HL-60 (cell line): ENCODE measurements around the gene POLR2A.

Experiments
- DNase-seq, 2 experiments: peaks; one replicate each; pipeline ENCODE4 v3.0.0-alpha.2; 2010 to 2020; ENCODE audit warnings: low read depth in 1 of 2, low spot score in 1 of 2
- H3K27ac ChIP-seq: fragments of 250-450 bp; sonication (Bioruptor Pico); replicated peaks from 2 replicates; pipeline ENCODE4 v1.5.1; 2020; ENCODE audit warnings: mild to moderate bottlenecking, moderate library complexity
- H3K27me3 ChIP-seq: fragments of 250-450 bp; sonication (Bioruptor Pico); 2 replicates; pipeline ENCODE4 v1.5.1; 2021; ENCODE audit warnings: mild to moderate bottlenecking, moderate library complexity; ENCODE audit not compliant: insufficient read depth, poor library complexity, severe bottlenecking
- H3K4me3 ChIP-seq: replicated peaks from 2 replicates; pipeline ENCODE4 v1.5.1; 2011; ENCODE audit warnings: mild to moderate bottlenecking, control low read depth, low read length; ENCODE audit not compliant: insufficient read depth
- GABPA ChIP-seq: IDR thresholded peaks from 2 replicates; pipeline ENCODE4 v1.6.1; 2012; ENCODE audit warnings: low read depth
- POLR2AphosphoS5 ChIP-seq: IDR thresholded peaks from 2 replicates; pipeline ENCODE4 v1.6.1; 2012; ENCODE audit warnings: low read depth
- SPI1 ChIP-seq: IDR thresholded peaks from 2 replicates; pipeline ENCODE4 v1.6.1; 2012; ENCODE audit warnings: low read depth, mild to moderate bottlenecking, borderline replicate concordance
- TF ChIP-seq, protein P1 (sequence below): IDR thresholded peaks from 2 replicates; pipeline ENCODE4 v1.6.1; 2012; ENCODE audit warnings: low read depth; ENCODE audit not compliant: insufficient replicate concordance
- TF ChIP-seq, protein P2 (sequence below): IDR thresholded peaks from one replicate; pipeline ENCODE4 v1.5.1; 2011; ENCODE audit warnings: low read length, control low read depth, inconsistent platforms; ENCODE audit not compliant: insufficient read depth

The POLR2A gene

DNA sequence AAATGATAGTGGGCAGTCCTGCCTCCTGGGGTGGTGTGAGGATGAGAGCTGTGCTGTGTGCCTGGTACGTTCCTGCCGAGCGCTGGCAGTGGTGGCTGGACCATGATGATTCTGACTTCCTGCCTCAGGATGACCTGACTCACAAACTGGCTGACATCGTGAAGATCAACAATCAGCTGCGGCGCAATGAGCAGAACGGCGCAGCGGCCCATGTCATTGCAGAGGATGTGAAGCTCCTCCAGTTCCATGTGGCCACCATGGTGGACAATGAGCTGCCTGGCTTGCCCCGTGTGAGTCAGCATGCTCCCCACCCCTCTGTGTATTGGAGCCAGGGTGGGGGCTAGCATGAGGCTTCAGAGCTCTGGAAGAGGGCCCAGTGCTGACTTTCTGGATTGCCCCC lies 13.1 kb downstream of the POLR2A start:
- DNase-seq, result no peak
- Histone ChIP-seq H3K27ac (no peak overlapping the region), H3K4me3 (no peak overlapping the region), H3K27me3 (no peaks in the 10 kb centered on the region)
- TF ChIP-seq, protein P1, sequence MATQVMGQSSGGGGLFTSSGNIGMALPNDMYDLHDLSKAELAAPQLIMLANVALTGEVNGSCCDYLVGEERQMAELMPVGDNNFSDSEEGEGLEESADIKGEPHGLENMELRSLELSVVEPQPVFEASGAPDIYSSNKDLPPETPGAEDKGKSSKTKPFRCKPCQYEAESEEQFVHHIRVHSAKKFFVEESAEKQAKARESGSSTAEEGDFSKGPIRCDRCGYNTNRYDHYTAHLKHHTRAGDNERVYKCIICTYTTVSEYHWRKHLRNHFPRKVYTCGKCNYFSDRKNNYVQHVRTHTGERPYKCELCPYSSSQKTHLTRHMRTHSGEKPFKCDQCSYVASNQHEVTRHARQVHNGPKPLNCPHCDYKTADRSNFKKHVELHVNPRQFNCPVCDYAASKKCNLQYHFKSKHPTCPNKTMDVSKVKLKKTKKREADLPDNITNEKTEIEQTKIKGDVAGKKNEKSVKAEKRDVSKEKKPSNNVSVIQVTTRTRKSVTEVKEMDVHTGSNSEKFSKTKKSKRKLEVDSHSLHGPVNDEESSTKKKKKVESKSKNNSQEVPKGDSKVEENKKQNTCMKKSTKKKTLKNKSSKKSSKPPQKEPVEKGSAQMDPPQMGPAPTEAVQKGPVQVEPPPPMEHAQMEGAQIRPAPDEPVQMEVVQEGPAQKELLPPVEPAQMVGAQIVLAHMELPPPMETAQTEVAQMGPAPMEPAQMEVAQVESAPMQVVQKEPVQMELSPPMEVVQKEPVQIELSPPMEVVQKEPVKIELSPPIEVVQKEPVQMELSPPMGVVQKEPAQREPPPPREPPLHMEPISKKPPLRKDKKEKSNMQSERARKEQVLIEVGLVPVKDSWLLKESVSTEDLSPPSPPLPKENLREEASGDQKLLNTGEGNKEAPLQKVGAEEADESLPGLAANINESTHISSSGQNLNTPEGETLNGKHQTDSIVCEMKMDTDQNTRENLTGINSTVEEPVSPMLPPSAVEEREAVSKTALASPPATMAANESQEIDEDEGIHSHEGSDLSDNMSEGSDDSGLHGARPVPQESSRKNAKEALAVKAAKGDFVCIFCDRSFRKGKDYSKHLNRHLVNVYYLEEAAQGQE, result no peak
- TF ChIP-seq SPI1, result no peak
- TF ChIP-seq GABPA, result no peak
- TF ChIP-seq POLR2AphosphoS5, result no peak
- TF ChIP-seq, protein P2, sequence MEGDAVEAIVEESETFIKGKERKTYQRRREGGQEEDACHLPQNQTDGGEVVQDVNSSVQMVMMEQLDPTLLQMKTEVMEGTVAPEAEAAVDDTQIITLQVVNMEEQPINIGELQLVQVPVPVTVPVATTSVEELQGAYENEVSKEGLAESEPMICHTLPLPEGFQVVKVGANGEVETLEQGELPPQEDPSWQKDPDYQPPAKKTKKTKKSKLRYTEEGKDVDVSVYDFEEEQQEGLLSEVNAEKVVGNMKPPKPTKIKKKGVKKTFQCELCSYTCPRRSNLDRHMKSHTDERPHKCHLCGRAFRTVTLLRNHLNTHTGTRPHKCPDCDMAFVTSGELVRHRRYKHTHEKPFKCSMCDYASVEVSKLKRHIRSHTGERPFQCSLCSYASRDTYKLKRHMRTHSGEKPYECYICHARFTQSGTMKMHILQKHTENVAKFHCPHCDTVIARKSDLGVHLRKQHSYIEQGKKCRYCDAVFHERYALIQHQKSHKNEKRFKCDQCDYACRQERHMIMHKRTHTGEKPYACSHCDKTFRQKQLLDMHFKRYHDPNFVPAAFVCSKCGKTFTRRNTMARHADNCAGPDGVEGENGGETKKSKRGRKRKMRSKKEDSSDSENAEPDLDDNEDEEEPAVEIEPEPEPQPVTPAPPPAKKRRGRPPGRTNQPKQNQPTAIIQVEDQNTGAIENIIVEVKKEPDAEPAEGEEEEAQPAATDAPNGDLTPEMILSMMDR, result no peak

DNA sequence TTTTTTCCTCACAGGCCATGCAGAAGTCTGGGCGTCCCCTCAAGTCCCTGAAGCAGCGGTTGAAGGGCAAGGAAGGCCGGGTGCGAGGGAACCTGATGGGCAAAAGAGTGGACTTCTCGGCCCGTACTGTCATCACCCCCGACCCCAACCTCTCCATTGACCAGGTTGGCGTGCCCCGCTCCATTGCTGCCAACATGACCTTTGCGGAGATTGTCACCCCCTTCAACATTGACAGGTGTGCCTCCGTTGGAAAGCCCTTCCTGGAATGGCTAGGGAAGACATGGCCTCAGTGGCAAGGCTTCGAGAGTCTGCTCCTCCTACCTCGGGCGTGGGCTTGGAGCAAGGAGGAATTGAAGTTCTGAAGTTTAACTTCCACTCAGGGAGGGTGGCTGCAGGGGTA lies 13.5 kb downstream of the POLR2A start:
- no peak overlapping the region for H3K4me3 ChIP-seq
- H3K27me3 ChIP-seq, result no peaks in the 10 kb centered on the region
- TF ChIP-seq SPI1, result no peak
- TF ChIP-seq, protein P2, result no peak
- TF ChIP-seq POLR2AphosphoS5, result no peak
- no peak for TF ChIP-seq GABPA
- TF ChIP-seq, protein P1, result no peak
- H3K27ac ChIP-seq, result no peak overlapping the region
- no peak for DNase-seq

DNA sequence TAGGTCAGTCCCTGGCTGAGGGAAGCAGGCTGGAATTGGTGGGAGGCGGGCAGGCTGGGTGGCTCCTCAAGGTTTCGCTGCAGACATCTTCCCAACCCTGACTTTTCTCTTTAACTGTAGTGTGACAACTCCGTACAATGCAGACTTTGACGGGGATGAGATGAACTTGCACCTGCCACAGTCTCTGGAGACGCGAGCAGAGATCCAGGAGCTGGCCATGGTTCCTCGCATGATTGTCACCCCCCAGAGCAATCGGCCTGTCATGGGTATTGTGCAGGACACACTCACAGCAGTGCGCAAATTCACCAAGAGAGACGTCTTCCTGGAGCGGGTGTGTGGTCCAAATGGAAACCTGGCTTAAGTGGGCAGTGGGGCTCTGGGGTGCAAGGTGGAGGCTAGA lies 15.0 kb downstream of the POLR2A start:
- TF ChIP-seq, protein P2, result no peak
- TF ChIP-seq POLR2AphosphoS5, result no peak
- no peak for TF ChIP-seq SPI1
- TF ChIP-seq, protein P1, result no peak
- no peak for TF ChIP-seq GABPA
- no peak overlapping the region for H3K27ac ChIP-seq
- H3K4me3 ChIP-seq, result no peak overlapping the region
- no peaks in the 10 kb centered on the region for H3K27me3 ChIP-seq
- no peak for DNase-seq
